ENCODE results near the gene FAM193B.

The FAM193B gene

DNA sequence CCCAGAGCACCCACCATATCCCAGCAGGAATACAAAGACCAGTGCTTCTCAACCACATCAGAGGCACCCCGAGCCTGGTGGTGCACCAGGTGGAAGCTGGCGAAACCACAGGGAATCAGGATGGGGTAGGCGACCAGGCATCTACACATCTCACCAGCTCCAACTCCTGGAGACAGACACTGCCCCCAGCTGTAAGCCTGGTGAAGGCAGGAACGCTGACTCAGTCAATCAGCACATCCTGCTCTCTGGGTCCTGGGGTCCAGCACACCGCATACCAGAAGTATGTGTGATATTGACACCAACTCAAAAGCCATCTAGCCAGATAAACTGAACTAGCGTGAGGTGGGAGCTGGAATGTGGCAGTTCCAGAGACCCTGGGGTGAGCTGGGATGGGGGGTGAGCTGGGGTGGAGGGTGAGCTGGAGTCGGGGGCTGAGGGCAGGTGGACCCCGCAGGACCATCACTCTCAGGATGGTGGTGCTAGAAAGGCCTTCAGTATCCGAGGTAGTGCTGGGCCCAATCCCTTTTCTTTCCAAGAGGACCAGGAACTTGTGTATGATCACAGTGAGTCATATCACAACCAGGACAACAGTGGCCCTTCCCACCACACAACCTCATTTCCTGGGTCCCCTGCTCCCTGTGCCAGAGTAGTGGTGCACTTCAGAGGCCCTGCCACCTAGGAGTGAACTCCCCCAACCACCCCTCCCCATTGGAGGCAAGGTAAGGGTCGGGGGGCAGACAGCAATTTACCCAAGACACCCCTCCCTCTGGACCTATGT, 83.4 kb downstream of the FAM193B start:
- no peak for DNase-seq (ENCODE audit: low spot score)
